Pancreas (tissue), 10 donors: ENCODE measurements around the gene B3GALT2. TPM values are rescaled to one million over a fixed set of nuclear protein-coding genes. Genes with fewer than 3 reads are reported as not detected.
"Not testable (repeated sequence)": the region's sequence is repeated elsewhere in the genome, so short reads cannot be mapped to it uniquely, and the experiment has no call there.

Source experiments
- ATAC-seq, 4 donors: fragments of 200-7000 bp; cut with Tn5 transposase; one replicate each; pipeline versions ENCODE4 v1.8.0 to v1.9.1; 2020; ENCODE audit warnings: mild to moderate bottlenecking in 4 of 4, moderate library complexity in 4 of 4
- DNase-seq, 6 donors: peaks; one replicate each; pipeline ENCODE4 v3.0.0-alpha.2; 2020
- FAIRE-seq: peaks from 2 replicates; lab custom pipeline; 2012; peaks lifted over from hg19 to GRCh38; lab: Jason Lieb, UNC
- H3K27ac ChIP-seq, 4 donors: fragments of 200-600 bp; sonication (generic); 1 replicate in 3 of 4; 2 replicates in 1 of 4; pipeline versions ENCODE4 v1.5.0 to v1.8.0; 2020
- H3K27me3 ChIP-seq, 4 donors: fragments of 200-600 bp; one replicate each; pipeline ENCODE4 v1.8.0; 2021
- H3K36me3 ChIP-seq, 3 donors: fragments of 200-600 bp; sonication (generic) in 1 of 3; one replicate each; pipeline versions ENCODE4 v1.5.0 to v1.8.0; 2020 to 2021
- H3K4me1 ChIP-seq, 3 donors: fragments of 200-600 bp; one replicate each; pipeline ENCODE4 v1.8.0; 2021
- H3K4me3 ChIP-seq, 4 donors: fragments of 200-600 bp; sonication (generic) in 2 of 4; one replicate each; pipeline versions ENCODE4 v1.5.0 to v1.8.0; 2020 to 2021
- H3K9me3 ChIP-seq, 4 donors: fragments of 200-600 bp; one replicate each; pipeline ENCODE4 v1.8.0; 2021
- WGBS, 2 donors: extraction: QIAGEN DNeasy Blood & Tissue Kit; methylation state at CpG; one replicate each; pipeline ENCODE4 v1.1.7; 2013; 5-methylcytosine and 5-hydroxymethylcytosine counted together
- intact Hi-C, 3 donors: fragments of 100-400 bp; cut with DNase I; formaldehyde crosslinking; loops; one replicate each; pipeline versions ENCODE4 v1.11.1 to v1.14.2; 2022
- polyA plus RNA-seq, 2 donors: library from polyadenylated mRNA; stranded (reverse); fragments of 200-250 nt; gene quantifications; one replicate each; pipeline ENCODE4 v1.2.3, GENCODE V29; 2013
- total RNA-seq, 6 donors: library from RNA; stranded (reverse); fragmentation: NEBNext Ultra II Directional in 4 of 6; extraction: Animal tissue kit (Norgen Biotek cat#: 25700) in 4 of 6; gene quantifications; one replicate each; pipeline versions ENCODE4 v1.2.1 to v1.2.4, GENCODE V29; 2021 to 2023
- TF ChIP-seq, protein P1 (sequence below), 4 donors: fragments of 200-600 bp; sonication (generic) in 3 of 4; IDR thresholded peaks; one replicate each; pipeline versions ENCODE4 v1.5.0 to v1.8.0; 2021; ENCODE audit warnings: antibody characterized with exemption in 4 of 4
- donor health status: healthy with polysubstance abuse.
- donor health status: DM: no; HTN: no; CAD: no; lungs with moderate emphysema.
- donor health status: DM: no; HTN: no; CAD: no.
- donor health status: control.
- donor health status: control.
- donor health status: Bipolar disorder and iron deficiency.
- donor health status: DM: yes; HTN: yes; CAD: no.
- donor health status: DM: no; HTN: no; CAD: no.
- donor health status: DM: no; HTN: no; CAD: no.
- donor health status: DM: yes; HTN: yes; CAD: no.

Gene B3GALT2
- total and polyA plus RNA-seq, 8 donors = 0.20 to 0.99 (median 0.34) TPM

DNA sequence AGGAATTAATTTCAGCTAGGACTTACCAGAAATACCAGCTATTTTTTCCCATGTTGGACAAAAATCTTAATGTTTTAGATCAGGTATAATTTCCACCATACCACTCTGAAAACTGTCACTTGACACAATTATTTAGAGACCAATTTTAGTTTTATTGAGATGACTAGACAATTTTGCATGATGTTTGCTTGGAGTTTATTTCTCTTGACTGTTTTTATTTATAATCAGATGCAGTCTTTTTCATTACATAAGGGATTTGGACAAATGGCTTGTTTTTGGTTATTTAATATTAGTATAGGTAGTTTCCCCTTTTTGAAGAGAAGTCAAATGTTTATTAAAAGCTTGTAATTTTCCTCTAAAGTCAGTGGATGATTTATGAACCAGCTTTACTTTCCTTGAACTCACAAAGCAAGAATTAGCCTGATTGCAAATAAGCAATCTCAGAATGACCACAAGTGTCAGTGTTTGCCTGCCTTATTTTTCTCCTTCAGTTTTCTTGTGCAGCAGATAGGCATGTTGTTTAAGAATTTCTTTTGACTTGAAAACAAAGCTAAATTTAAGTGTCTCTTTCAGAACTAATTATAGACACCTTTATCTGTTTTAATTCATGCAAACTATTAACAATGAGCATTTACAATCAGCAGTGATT is 3.8 kb upstream of the B3GALT2 start:
- TF ChIP-seq, protein P1, sequence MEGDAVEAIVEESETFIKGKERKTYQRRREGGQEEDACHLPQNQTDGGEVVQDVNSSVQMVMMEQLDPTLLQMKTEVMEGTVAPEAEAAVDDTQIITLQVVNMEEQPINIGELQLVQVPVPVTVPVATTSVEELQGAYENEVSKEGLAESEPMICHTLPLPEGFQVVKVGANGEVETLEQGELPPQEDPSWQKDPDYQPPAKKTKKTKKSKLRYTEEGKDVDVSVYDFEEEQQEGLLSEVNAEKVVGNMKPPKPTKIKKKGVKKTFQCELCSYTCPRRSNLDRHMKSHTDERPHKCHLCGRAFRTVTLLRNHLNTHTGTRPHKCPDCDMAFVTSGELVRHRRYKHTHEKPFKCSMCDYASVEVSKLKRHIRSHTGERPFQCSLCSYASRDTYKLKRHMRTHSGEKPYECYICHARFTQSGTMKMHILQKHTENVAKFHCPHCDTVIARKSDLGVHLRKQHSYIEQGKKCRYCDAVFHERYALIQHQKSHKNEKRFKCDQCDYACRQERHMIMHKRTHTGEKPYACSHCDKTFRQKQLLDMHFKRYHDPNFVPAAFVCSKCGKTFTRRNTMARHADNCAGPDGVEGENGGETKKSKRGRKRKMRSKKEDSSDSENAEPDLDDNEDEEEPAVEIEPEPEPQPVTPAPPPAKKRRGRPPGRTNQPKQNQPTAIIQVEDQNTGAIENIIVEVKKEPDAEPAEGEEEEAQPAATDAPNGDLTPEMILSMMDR (IDR thresholded peaks at IDR 0.05) = no peak
- no peak for DNase-seq
- Histone ChIP-seq H3K27ac (no peak overlapping the region), H3K4me1 (peaks cover 8 to 28% (median 9%) of the 10 kb centered on the region in 3 donors), H3K9me3 (no peaks in the 10 kb centered on the region), H3K27me3 (no peaks in the 10 kb centered on the region), H3K4me3 (no peak overlapping the region), H3K36me3 (no peaks in the 10 kb centered on the region)
- intact Hi-C loops = no loop called here
- no peak for FAIRE-seq
- ATAC-seq = peak in 3 of 4 donors; percentile 49 to 50 (median 49)

DNA sequence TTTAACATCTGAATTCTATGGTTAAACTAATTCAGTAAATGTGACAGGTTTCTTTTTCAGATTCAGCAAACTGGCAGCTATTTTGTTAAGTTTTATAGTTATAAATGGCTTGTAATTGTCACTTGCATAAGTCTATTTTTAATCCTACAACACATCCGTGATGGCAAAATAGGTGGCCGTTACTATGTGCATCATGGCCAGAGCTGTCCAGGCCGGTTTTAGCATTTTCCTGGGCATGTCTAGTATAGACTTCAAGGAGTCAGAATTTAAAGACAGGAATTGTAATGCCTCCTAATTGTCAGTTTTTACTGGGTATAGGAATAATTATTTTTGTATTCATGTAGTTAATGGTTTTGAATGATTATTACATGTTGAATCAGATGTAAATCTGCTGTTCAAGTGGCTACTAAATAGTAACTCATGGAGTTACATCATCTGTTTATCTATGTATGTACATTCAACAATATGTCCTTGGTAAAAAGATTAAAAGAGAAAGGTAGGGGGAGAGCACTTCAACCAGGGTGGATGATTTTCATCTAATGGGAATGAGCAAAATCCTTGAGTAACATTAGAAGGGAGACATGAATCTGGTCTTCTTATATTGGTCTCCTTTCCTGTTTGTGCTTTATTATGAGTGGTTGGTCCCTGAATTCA is 3.2 kb upstream of the B3GALT2 start:
- FAIRE-seq = no peak
- intact Hi-C loops = no loop called here
- TF ChIP-seq, protein P1 (IDR thresholded peaks at IDR 0.05) = no peak
- H3K4me1 ChIP-seq = peaks cover 9 to 31% (median 14%) of the 10 kb centered on the region in 3 donors
- DNase-seq = no peak
- H3K36me3 ChIP-seq = no peaks in the 10 kb centered on the region
- no peak overlapping the region for H3K27ac ChIP-seq
- WGBS, 2 donors = 87 to 88% methylated on average over 3 of the region's 3 CpGs
- ATAC-seq = no peak
- no peak overlapping the region for H3K4me3 ChIP-seq
- no peaks in the 10 kb centered on the region for H3K27me3 ChIP-seq
- no peaks in the 10 kb centered on the region for H3K9me3 ChIP-seq

DNA sequence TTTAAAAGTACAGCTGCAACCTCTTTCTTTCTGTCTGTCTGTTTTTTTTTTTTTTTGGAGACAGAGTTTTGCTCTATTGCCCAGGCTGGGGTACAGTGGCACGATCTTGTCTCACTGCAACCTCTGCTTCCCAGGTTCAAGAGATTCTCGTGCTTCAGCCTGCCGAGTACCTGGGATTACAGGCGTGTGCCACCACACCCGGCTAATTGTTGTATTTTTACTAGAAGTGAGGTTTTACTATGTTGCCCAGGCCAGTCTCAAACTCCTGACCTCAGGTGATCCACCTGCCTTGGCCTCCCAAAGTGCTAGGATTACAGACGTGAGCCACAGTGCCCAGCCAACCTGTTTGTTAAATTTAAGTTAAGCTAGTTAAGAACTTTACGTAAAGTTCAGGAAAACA is 2.5 kb upstream of the B3GALT2 start:
- peaks cover 9 to 32% (median 15%) of the 10 kb centered on the region in 3 donors for H3K4me1 ChIP-seq
- FAIRE-seq, H3K27ac ChIP-seq, intact Hi-C loops, H3K36me3 ChIP-seq, DNase-seq, H3K4me3 ChIP-seq, H3K9me3 ChIP-seq, H3K27me3 ChIP-seq, ATAC-seq: not testable (repeated sequence)
- 90 to 92% methylated on average over 7 of the region's 7 CpGs for WGBS, 2 donors

DNA sequence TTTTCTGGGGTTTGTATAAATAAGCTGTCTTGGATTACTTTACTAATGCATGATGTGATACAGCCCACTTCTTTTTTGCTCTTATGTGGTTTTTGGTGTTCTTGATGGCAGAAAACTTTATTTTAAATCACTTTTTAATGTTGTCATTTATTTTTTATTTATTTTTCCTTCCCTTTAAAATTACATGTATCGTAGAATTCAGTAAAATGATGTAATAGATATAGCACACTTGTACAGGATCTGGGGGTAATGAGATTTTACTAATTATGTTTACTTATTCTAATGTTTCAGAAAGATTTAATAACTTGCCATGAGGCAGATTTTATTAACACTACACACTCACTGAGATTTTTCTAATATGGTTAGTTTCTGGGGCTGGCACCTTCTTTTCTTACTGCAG is 701 bp upstream of the B3GALT2 start:
- peak; percentile 43 for FAIRE-seq
- TF ChIP-seq, protein P1 (IDR thresholded peaks at IDR 0.05) = no peak

DNA sequence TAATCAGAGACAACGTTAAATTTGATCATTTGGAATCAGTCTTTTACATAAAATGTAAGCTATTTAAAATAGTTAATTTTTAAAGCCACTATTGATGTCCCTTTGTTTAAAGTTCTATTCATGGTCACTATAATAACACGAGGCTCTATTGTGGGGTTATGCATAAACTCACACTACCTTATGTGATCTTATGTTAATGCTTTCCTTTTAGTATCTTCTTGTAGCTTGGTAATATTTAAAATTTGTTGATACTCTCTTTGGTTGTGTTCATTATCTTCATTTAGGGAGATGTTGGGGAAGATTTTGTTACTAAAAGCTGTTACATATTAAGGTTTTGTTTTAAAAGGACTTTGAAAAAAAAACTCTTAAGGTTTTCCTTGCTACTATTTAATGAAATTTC is 1.2 kb downstream of the B3GALT2 start:
- DNase-seq (no peak), FAIRE-seq (no peak), ATAC-seq (no peak)
- 38 to 42% methylated on average over 2 of the region's 2 CpGs for WGBS, 2 donors
- no peak overlapping the region for H3K27ac ChIP-seq
- intact Hi-C loops = no loop called here
- no peak overlapping the region for H3K4me3 ChIP-seq
- no peaks in the 10 kb centered on the region for H3K27me3 ChIP-seq
- H3K9me3 ChIP-seq = no peaks in the 10 kb centered on the region
- H3K4me1 ChIP-seq = peaks cover 9 to 48% (median 15%) of the 10 kb centered on the region in 3 donors
- TF ChIP-seq, protein P1 (IDR thresholded peaks at IDR 0.05) = no peak
- H3K36me3 ChIP-seq = no peaks in the 10 kb centered on the region

More for the DNA sequence above, 701 bp upstream of the B3GALT2 start:
- no peak for ATAC-seq
- Histone ChIP-seq H3K9me3 (no peaks in the 10 kb centered on the region), H3K27ac (no peak overlapping the region), H3K27me3 (no peaks in the 10 kb centered on the region), H3K4me1 (peaks cover 9 to 45% (median 15%) of the 10 kb centered on the region in 3 donors), H3K36me3 (no peaks in the 10 kb centered on the region), H3K4me3 (no peak overlapping the region)
- no peak for DNase-seq
- WGBS, 2 donors = 87 to 93% methylated on average over 1 of the region's 1 CpG
- intact Hi-C loops = no loop called here
